Left lung (tissue), 10 donors: Measurements from ENCODE around the gene HYDIN. TPM values are rescaled to one million over a fixed set of nuclear protein-coding genes. Genes with fewer than 3 reads are reported as not detected.
A peak's percentile ranks its signal among the peaks of the same experiment; 100 is the strongest.

Experiments used
- ATAC-seq: fragments of 200-7000 bp; cut with Tn5 transposase; one replicate; pipeline ENCODE4 v1.9.1; 2020; ENCODE audit warnings: moderate library complexity
- DNase-seq, 4 donors: peaks; one replicate each; pipeline ENCODE4 v3.0.0-alpha.2; 2013 to 2020
- H3K27ac ChIP-seq, 2 donors: fragments of 200-600 bp; sonication (generic) in 1 of 2; one replicate each; pipeline versions ENCODE4 v1.5.0 to v1.8.0; 2020 to 2021
- H3K27me3 ChIP-seq, 2 donors: fragments of 200-600 bp; sonication (generic) in 1 of 2; one replicate each; pipeline versions ENCODE4 v1.5.0 to v1.8.0; 2020 to 2021
- H3K36me3 ChIP-seq, 2 donors: fragments of 200-600 bp; sonication (generic) in 1 of 2; one replicate each; pipeline versions ENCODE4 v1.5.0 to v1.8.0; 2020 to 2021
- H3K4me1 ChIP-seq, 2 donors: fragments of 200-600 bp; one replicate each; pipeline ENCODE4 v1.8.0; 2021
- H3K4me3 ChIP-seq, 2 donors: fragments of 200-600 bp; sonication (generic) in 1 of 2; one replicate each; pipeline versions ENCODE4 v1.5.0 to v1.8.0; 2020 to 2021; ENCODE audit warnings: mild to moderate bottlenecking in 1 of 2
- H3K9me3 ChIP-seq, 2 donors: fragments of 200-600 bp; sonication (generic) in 1 of 2; one replicate each; pipeline versions ENCODE4 v1.5.0 to v1.8.0; 2020 to 2021
- intact Hi-C, 2 donors: fragments of 100-400 bp; cut with DNase I; formaldehyde crosslinking; loops; one replicate each; pipeline versions ENCODE4 v1.11.2 to v1.14.2; 2022
- polyA plus RNA-seq, 6 donors: library from polyadenylated mRNA; unstranded; fragments of 120-200 nt; gene quantifications; one replicate each; pipeline ENCODE4 v1.2.1, GENCODE V29; 2013; ENCODE audit not compliant: insufficient read length in 6 of 6
- total RNA-seq, 2 donors: library from RNA; stranded (reverse); fragmentation: NEBNext Ultra II Directional; extraction: Animal tissue kit (Norgen Biotek cat#: 25700); gene quantifications; one replicate each; pipeline ENCODE4 v1.2.1, GENCODE V29; 2021
- TF ChIP-seq, protein P1 (sequence below), 2 donors: fragments of 200-600 bp; sonication (generic) in 1 of 2; IDR thresholded peaks; one replicate each; pipeline versions ENCODE4 v1.5.0 to v1.8.0; 2021; ENCODE audit warnings: antibody characterized with exemption in 2 of 2
- donor health status: DM: no; HTN: yes; CAD: no.
- donor health status: DM: no; HTN: no; CAD: no.

HYDIN gene
- total and polyA plus RNA-seq, 8 donors: 3.3 to 16.8 (median 12.4) TPM

DNA sequence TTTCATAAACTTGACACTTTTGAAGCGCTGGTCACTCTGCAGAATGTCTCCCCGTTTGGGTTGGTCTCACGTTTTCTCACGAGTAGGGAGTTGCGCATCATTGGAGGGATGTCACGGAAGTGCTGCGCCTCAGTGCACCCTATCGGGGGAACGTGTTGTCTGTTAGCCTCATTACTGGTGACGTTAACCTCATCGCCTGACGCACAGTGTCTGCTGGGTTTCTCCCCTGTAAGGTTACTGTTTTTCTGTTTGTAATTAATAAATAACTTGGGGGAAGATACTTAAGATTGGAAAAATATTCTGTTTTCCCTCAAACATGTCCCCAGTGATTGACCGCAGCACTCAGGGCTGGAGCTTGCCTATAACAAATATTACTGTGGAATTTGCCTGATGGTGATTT is 456.3 kb downstream of the HYDIN start:
- Histone ChIP-seq H3K27ac (no peak overlapping the region), H3K36me3 (peaks cover 0 to 95% of the 10 kb centered on the region in 2 donors), H3K4me3 (no peak overlapping the region), H3K27me3 (no peaks in the 10 kb centered on the region), H3K9me3 (no peaks in the 10 kb centered on the region), H3K4me1 (no peaks in the 10 kb centered on the region)
- TF ChIP-seq, protein P1, sequence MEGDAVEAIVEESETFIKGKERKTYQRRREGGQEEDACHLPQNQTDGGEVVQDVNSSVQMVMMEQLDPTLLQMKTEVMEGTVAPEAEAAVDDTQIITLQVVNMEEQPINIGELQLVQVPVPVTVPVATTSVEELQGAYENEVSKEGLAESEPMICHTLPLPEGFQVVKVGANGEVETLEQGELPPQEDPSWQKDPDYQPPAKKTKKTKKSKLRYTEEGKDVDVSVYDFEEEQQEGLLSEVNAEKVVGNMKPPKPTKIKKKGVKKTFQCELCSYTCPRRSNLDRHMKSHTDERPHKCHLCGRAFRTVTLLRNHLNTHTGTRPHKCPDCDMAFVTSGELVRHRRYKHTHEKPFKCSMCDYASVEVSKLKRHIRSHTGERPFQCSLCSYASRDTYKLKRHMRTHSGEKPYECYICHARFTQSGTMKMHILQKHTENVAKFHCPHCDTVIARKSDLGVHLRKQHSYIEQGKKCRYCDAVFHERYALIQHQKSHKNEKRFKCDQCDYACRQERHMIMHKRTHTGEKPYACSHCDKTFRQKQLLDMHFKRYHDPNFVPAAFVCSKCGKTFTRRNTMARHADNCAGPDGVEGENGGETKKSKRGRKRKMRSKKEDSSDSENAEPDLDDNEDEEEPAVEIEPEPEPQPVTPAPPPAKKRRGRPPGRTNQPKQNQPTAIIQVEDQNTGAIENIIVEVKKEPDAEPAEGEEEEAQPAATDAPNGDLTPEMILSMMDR (IDR thresholded peaks at IDR 0.05): no peak
- no peak for DNase-seq
- ATAC-seq: no peak
- intact Hi-C loops: loop anchor here in 1 of 2 donors (5.0 kb wide), 1 partner anchor 92 kb away; no protein-coding TSS in a partner anchor

DNA sequence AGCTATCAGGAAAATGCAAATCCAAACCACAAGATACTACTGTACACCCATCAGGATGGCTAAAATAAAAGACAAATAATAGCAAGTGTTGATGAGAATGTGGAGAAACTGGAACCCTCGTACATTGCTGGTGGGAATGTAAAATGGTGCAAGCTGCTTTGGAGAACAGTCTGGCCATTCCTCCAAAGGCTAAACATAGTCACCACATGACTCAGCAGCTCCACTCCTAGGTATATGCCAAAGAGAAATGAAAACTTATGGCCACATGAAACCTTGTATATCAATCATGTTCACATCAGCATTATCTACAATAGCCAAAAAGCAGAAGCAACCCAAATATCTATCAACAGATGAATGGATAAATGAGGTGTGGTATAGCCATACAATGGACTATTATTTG is 458.0 kb downstream of the HYDIN start:
- intact Hi-C loops: loop anchor here in 1 of 2 donors (5.0 kb wide), 1 partner anchor 90 kb away; no protein-coding TSS in a partner anchor
- Histone ChIP-seq H3K4me3 (no peak overlapping the region), H3K36me3 (peaks cover 0 to 86% of the 10 kb centered on the region in 2 donors), H3K4me1 (no peaks in the 10 kb centered on the region), H3K27ac (no peak overlapping the region), H3K9me3 (no peaks in the 10 kb centered on the region), H3K27me3 (no peaks in the 10 kb centered on the region)
- ATAC-seq (no peak), DNase-seq (no peak)
- TF ChIP-seq, protein P1 (IDR thresholded peaks at IDR 0.05): no peak

DNA sequence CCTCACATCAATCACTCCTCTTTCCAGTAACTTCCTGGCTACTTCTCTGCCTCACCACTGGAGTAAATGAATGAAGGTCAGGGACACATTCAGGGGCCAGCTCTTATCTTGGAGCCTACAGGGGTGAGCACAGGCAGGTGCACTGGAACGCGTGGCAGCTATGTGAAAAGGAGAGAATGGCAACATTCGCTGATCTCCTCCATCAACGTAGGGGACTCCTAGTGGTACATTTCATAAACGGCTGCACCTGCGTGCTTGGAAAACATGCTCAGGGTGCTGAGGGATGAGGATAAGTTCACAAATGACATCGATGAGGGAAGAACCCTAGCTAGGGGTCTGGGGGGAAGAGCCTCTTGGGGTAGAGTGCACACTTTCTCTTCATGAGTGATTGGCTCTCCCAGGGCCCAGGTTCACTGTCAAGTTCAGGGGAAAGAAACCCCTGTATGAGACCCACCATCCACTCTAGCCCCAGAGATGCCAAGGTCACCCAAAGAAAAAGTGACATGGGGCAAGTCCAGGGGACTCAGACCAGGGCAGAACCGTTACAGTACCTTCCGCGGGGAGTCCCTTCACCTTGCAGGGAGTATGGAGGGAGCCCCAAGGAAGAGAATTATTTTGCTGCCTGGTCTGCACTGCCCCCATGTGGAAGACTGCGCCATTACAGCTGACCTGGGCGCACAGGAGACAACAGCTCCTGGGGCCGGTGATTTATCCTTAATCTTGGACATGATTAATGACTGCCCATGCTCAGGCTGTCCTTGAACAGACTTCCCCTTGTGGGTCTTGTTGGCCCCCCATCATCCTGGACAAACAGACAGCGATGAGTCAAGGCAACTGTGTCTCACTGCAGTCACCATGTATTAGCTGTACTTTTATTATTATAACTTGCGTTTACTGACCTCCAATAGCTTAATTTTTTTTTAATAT is 459.6 kb downstream of the HYDIN start:
- intact Hi-C loops: loop anchor here in 1 of 2 donors (5.0 kb wide), 1 partner anchor 89 kb away; no protein-coding TSS in a partner anchor
- DNase-seq: peak in 2 of 4 donors; percentile 48 to 79

DNA sequence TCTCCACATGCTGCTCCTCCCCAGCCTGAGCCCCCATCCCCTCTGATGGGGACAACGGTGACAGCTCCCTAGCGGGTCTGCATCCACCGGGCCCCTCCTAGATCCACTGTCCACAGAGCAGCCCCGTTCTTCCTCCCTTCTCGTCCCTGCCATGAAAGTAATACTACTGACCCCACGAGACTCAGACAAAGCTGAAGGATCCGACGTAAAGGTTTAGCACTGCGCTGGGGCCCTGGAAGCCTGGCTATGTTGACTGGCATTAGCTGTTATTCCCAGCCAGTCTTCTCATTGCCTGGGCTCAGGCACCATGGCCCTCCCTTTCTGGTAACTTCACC is 460.3 kb downstream of the HYDIN start:
- Histone ChIP-seq H3K27ac (no peak overlapping the region), H3K27me3 (no peaks in the 10 kb centered on the region), H3K9me3 (no peaks in the 10 kb centered on the region), H3K4me1 (no peaks in the 10 kb centered on the region), H3K36me3 (peaks cover 0 to 86% of the 10 kb centered on the region in 2 donors), H3K4me3 (no peak overlapping the region)
- TF ChIP-seq, protein P1 (IDR thresholded peaks at IDR 0.05): no peak
- intact Hi-C loops: loop anchor here in 1 of 2 donors (5.0 kb wide), 1 partner anchor 88 kb away; no protein-coding TSS in a partner anchor
- no peak for ATAC-seq
- DNase-seq: peak in 1 of 4 donors; percentile 25

More for the DNA sequence above, 459.6 kb downstream of the HYDIN start:
- no peaks in the 10 kb centered on the region for H3K9me3 ChIP-seq
- H3K27ac ChIP-seq: no peak overlapping the region
- peak; percentile 90 for ATAC-seq
- no peaks in the 10 kb centered on the region for H3K4me1 ChIP-seq
- H3K36me3 ChIP-seq: peaks cover 0 to 86% of the 10 kb centered on the region in 2 donors
- no peak overlapping the region for H3K4me3 ChIP-seq
- no peaks in the 10 kb centered on the region for H3K27me3 ChIP-seq
- TF ChIP-seq, protein P1 (IDR thresholded peaks at IDR 0.05): peak; percentile 89 to 98

DNA sequence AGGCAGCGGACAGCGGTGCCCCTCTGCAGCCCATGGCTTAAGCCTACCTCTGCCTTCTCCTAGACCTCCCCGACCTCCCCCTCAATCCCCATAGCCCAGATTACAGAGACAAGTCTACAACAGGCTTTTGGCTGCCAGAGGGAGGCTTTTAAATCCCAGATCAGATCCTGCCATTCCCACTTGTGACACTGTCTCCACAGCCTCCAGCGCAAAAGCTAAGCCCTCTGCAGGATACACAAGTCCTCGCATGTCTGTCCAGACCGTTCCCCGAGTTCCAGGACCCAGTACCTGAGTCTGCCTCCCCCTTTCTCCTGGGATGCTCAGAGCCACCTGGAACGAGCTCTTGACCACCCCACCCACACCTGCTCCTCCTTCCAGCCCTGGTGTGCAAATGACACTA is 460.8 kb downstream of the HYDIN start:
- Histone ChIP-seq H3K27ac (no peak overlapping the region), H3K36me3 (peaks cover 0 to 86% of the 10 kb centered on the region in 2 donors), H3K4me3 (no peak overlapping the region), H3K9me3 (no peaks in the 10 kb centered on the region), H3K27me3 (no peaks in the 10 kb centered on the region), H3K4me1 (no peaks in the 10 kb centered on the region)
- intact Hi-C loops: loop anchor here in 1 of 2 donors (5.0 kb wide), 1 partner anchor 87 kb away; no protein-coding TSS in a partner anchor
- DNase-seq (peak in 1 of 4 donors; percentile 43), ATAC-seq (no peak)
- TF ChIP-seq, protein P1 (IDR thresholded peaks at IDR 0.05): no peak
